GM19397 (cell line): ENCODE measurements around the gene RPL36.
"Not testable (repeated sequence)": the region's sequence is repeated elsewhere in the genome, so short reads cannot be mapped to it uniquely, and the experiment has no call there.

Source experiments
- ATAC-seq: cut with Tn5 transposase; IDR thresholded peaks from one replicate; pipeline ENCODE4 v1.9.1; 2021; ENCODE audit warnings: mild to moderate bottlenecking, moderate library complexity; ENCODE audit not compliant: unreplicated experiment

Gene RPL36

GRCh38 chr19:5688262-5688881, 1.7 kb upstream of the RPL36 start:
- not testable (repeated sequence) for ATAC-seq

- ATAC-seq: no peak
Observed at GRCh38 chr19:5690955-5691821, 1.1 kb downstream of the RPL36 start.

- no peak for ATAC-seq
Observed at GRCh38 chr19:5691822-5692722, 2.0 kb downstream of the RPL36 start.

- no peak for ATAC-seq
Observed at GRCh38 chr19:5692723-5693194, 2.7 kb downstream of the RPL36 start.

GRCh38 chr19:5693195-5694166, 3.4 kb downstream of the RPL36 start:
- no peak for ATAC-seq

- ATAC-seq: no peak
Observed at GRCh38 chr19:5694167-5694955, 4.3 kb downstream of the RPL36 start.

GRCh38 chr19:5694956-5695648, 5.0 kb downstream of the RPL36 start:
- ATAC-seq: no peak

GRCh38 chr19:5695649-5696195, 5.6 kb downstream of the RPL36 start:
- ATAC-seq: no peak

GRCh38 chr19:5696196-5697021, 6.3 kb downstream of the RPL36 start:
- no peak for ATAC-seq

GRCh38 chr19:5697022-5697889, 7.2 kb downstream of the RPL36 start:
- ATAC-seq: no peak

- no peak for ATAC-seq
Observed at GRCh38 chr19:5697890-5698634, 8.0 kb downstream of the RPL36 start.

- no peak for ATAC-seq
Observed at GRCh38 chr19:5698635-5699422, 8.7 kb downstream of the RPL36 start.

GRCh38 chr19:5700455-5701092, 10.5 kb downstream of the RPL36 start:
- ATAC-seq: no peak

- not testable (repeated sequence) for ATAC-seq
Observed at GRCh38 chr19:5702053-5702410, 11.9 kb downstream of the RPL36 start.
